Naive B cell (primary cell): Measurements from ENCODE around the gene CKM. TPM values are rescaled to one million over a fixed set of nuclear protein-coding genes. Genes with fewer than 3 reads are reported as not detected.

Experiments
- ATAC-seq, 2 donors: fragments of 150-1000 bp; cut with Tn5 transposase; 2 replicates each; pipeline ENCODE4 v1.10.0; 2021; ENCODE audit warnings: low read depth in 2 of 2, mild to moderate bottlenecking in 2 of 2, moderate library complexity in 2 of 2
- DNase-seq: peaks from one replicate; pipeline ENCODE4 v3.0.0; 2022
- H3K27ac Mint-ChIP-seq, 6 donors: one replicate each; pipeline ENCODE4 v1.8.0; 2020 to 2022; ENCODE audit warnings: mild to moderate bottlenecking in 6 of 6, mixed read lengths in 6 of 6, moderate library complexity in 5 of 6, inconsistent platforms in 2 of 6
- H3K27me3 Mint-ChIP-seq, 3 donors: one replicate each; pipeline ENCODE4 v1.8.0; 2021 to 2022; ENCODE audit warnings: mixed read lengths in 3 of 3, mild to moderate bottlenecking in 1 of 3
- H3K36me3 Mint-ChIP-seq, 2 donors: one replicate each; pipeline ENCODE4 v1.8.0; 2020 to 2022; ENCODE audit warnings: mixed read lengths in 2 of 2, inconsistent platforms in 1 of 2, mild to moderate bottlenecking in 1 of 2
- H3K4me1 Mint-ChIP-seq, 3 donors: one replicate each; pipeline ENCODE4 v1.8.0; 2020 to 2022; ENCODE audit warnings: mixed read lengths in 3 of 3, inconsistent platforms in 1 of 3, mild to moderate bottlenecking in 1 of 3, moderate library complexity in 1 of 3
- H3K4me3 Mint-ChIP-seq, 8 donors: one replicate each; pipeline ENCODE4 v1.8.0; 2020 to 2022; ENCODE audit warnings: mild to moderate bottlenecking in 8 of 8, mixed read lengths in 8 of 8, moderate library complexity in 8 of 8, inconsistent platforms in 2 of 8
- H3K9me3 Mint-ChIP-seq, 7 donors: one replicate each; pipeline ENCODE4 v1.8.0; 2020 to 2022; ENCODE audit warnings: mixed read lengths in 7 of 7, mild to moderate bottlenecking in 5 of 7, inconsistent platforms in 2 of 7, moderate library complexity in 1 of 7
- polyA plus RNA-seq, 6 donors: library from polyadenylated mRNA; unstranded; fragments of 300-500 nt; fragmentation: Illumina TruSeq; gene quantifications; one replicate each; pipeline ENCODE4 v1.2.3, GENCODE V29; 2021; ENCODE audit warnings: low read depth in 6 of 6

Gene CKM
- not detected for polyA plus RNA-seq

DNA sequence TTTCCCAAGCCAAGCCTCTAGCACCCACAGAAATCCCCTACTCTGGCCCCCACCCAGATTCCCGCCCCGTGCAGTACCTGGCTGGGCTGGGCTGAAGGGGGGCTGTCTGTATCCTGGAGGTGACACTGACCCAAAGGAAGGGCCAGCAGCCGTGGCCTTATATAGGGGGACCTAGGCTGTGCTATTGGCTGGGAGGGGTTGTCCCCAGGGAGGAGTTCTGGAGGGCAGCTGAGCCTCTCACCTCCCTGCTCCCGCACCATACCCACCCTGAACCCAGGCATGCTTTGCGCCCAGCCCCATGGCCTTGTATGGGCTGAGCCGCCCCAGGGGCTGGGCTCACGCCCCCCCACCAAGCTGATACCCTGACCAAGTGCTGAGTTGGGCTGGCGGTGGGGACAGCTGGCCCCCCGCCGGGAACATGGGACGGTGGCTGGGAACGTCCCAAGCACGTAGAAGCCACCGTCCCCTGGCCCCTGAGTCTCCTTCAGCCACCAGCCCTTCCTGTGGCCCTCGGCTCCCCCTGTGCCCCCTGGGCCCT is at the start of gene CKM:
CKM (minus strand) TSS at position 132 of the 538 bp plus-strand sequence. CDS start 3,162 bp downstream, outside the sequence.
- H3K4me3 Mint-ChIP-seq: peak within 1 kb of the TSS in 1 of 8 donors; percentile 81
- ATAC-seq: no peak
- DNase-seq: no peak
- peaks cover 4 to 8% (median 6%) of the 10 kb centered on the region in 3 donors for H3K4me1 Mint-ChIP-seq
- H3K9me3 Mint-ChIP-seq: no peaks in the 10 kb centered on the region
- peaks cover 16 to 60% (median 41%) of the 10 kb centered on the region in 3 donors for H3K27me3 Mint-ChIP-seq
- H3K27ac Mint-ChIP-seq: no peak within 1 kb of the TSS
- no peaks in the 10 kb centered on the region for H3K36me3 Mint-ChIP-seq

DNA sequence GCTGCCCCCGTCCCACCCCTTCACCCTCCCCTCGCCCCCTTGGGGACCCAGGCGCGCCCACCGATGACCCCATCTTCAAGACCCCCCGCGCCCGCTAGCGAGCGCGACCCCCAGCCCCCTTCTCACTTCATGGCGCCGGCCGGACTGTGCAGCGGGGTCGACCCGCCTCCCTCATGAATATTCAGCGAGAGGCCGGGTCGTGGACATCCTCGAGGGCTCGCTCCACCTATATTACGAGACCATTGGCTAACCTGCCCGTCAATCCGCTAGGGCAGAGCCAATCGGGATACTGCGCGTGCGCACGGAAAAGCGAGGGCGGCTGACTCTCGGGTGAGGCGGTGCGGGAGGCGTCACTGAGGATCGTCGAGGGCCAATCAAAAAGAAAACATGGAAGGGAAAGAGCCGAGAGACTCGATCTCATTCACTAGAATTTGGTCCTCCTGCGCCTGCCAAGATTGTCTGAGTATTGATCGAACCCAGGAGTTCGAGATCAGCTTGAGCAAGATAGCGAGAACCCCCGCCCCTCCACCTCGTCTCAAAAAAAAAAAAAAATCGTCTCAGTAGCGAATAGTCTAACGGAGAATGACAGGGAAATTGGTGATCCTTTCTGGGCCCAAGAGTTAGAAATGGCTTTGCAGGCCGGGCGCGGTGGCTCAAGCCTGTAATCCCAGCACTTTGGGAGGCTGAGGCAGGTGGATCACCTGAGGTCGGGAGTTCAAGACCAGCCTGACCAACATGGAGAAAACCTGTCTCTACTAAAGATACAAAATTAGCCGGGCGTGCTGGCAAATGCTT is 47.9 kb upstream of the CKM start, which contains the start of gene ERCC2:
ERCC2 (minus strand) TSS at position 164 of the 795 bp plus-strand sequence; CDS start at position 131, 33 bp downstream.
- Mint-ChIP-seq H3K4me3 (peak within 1 kb of the TSS; percentile 75 to 99 (median 96)), H3K4me1 (peaks cover 10 to 24% (median 16%) of the 10 kb centered on the region in 3 donors), H3K9me3 (peaks cover 0 to 2% (median 0%) of the 10 kb centered on the region in 7 donors), H3K27ac (peak within 1 kb of the TSS; percentile 60 to 97 (median 96)), H3K36me3 (no peaks in the 10 kb centered on the region), H3K27me3 (peaks cover 0 to 9% (median 8%) of the 10 kb centered on the region in 3 donors)
- DNase-seq: peak; percentile 100
- ATAC-seq: peak; percentile 99

DNA sequence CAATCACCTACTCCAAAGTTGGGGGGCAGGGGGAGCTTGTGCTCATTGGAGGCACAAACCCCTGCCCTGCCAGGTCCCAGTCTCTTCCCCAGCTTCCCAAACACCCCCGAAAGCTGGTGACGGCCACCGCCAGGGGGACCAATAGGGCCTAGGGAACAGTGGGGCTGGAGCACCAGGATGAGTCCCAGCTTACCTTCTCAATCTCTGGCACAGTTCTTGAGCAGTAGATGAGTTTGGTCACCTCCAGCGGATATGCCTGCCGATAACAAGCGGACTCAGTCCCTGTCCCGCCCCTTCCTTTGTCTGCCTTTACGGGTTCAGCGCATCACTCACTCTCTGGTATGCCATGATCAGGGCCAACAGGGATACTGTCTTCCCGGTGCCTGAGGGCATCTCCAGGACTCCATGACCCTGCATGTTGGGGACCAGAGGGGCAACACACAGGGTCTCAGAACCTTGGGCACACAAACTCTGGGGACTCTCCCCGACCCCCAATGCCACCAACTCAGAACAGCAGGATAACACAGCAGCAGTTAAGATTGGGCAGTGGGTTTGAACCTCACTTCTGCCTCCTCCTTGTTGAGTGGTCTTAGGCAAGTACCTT is 46.2 kb upstream of the CKM start:
- H3K27me3 Mint-ChIP-seq: no peaks in the 10 kb centered on the region
- H3K9me3 Mint-ChIP-seq: peaks cover 0 to 1% (median 0%) of the 10 kb centered on the region in 7 donors
- peaks cover 10 to 24% (median 12%) of the 10 kb centered on the region in 3 donors for H3K4me1 Mint-ChIP-seq
- H3K4me3 Mint-ChIP-seq: peak overlapping the region in 7 of 8 donors; percentile 19 to 97 (median 53)
- H3K36me3 Mint-ChIP-seq: no peaks in the 10 kb centered on the region
- ATAC-seq (no peak), DNase-seq (no peak)
- H3K27ac Mint-ChIP-seq: no peak overlapping the region

GRCh38 chr19:45368127-45368526 is 45.5 kb upstream of the CKM start:
- H3K9me3 Mint-ChIP-seq: no peaks in the 10 kb centered on the region
- H3K4me3 Mint-ChIP-seq: peak overlapping the region in 4 of 8 donors; percentile 33 to 64 (median 49)
- no peak overlapping the region for H3K27ac Mint-ChIP-seq
- ATAC-seq: no peak
- DNase-seq: no peak
- peaks cover 10 to 24% (median 12%) of the 10 kb centered on the region in 3 donors for H3K4me1 Mint-ChIP-seq
- no peaks in the 10 kb centered on the region for H3K36me3 Mint-ChIP-seq
- no peaks in the 10 kb centered on the region for H3K27me3 Mint-ChIP-seq

DNA sequence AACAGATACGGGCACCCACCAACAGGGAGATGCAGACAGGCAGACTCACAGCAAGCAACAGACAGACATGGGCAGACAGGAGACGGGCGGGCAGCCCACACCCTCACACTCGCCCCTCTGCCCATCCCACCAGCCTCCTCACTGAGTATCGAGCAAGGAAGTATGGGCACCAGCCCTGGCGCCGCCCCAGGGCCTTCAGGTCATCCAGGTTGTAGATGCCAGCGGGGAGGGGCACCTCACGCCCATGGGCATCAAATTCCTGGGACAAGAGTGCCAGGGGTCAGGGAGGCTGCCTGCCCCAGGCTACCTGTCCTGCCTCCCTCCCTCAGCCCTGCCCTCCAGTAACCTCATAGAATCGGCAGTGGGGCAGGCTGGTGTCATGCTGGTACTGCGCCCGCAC is 42.0 kb upstream of the CKM start:
- ATAC-seq: no peak
- no peak overlapping the region for H3K27ac Mint-ChIP-seq
- H3K9me3 Mint-ChIP-seq: no peaks in the 10 kb centered on the region
- H3K27me3 Mint-ChIP-seq: no peaks in the 10 kb centered on the region
- DNase-seq: no peak
- H3K4me3 Mint-ChIP-seq: no peak overlapping the region
- H3K4me1 Mint-ChIP-seq: peaks cover 7 to 14% (median 8%) of the 10 kb centered on the region in 3 donors
- no peaks in the 10 kb centered on the region for H3K36me3 Mint-ChIP-seq

GRCh38 chr19:45363861-45364459 is 41.3 kb upstream of the CKM start:
- Mint-ChIP-seq H3K27ac (no peak overlapping the region), H3K9me3 (no peaks in the 10 kb centered on the region), H3K4me1 (peaks cover 3 to 9% (median 7%) of the 10 kb centered on the region in 3 donors), H3K27me3 (no peaks in the 10 kb centered on the region), H3K4me3 (no peak overlapping the region), H3K36me3 (peaks cover 0 to 6% of the 10 kb centered on the region in 2 donors)
- no peak for DNase-seq
- no peak for ATAC-seq

DNA sequence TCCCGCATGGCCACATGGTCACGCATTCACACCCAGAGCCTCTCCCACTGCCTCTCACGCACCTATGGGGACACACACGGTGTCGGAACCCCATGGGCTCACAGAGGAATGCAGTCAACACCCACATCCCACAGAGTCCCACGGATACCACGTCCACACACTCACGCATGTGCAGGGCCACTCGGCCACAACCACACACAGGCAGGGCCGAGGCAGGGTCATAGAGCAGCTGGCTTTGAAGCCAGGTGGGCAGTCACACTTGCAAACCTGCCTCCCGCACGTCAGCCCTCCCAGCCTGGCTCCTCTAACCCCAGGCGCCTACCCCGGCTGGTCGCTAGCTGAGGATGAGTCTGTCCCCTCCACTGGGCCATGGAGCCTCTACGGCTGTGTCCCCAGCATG is 39.6 kb upstream of the CKM start:
- peaks cover 0 to 4% (median 0%) of the 10 kb centered on the region in 3 donors for H3K4me1 Mint-ChIP-seq
- no peaks in the 10 kb centered on the region for H3K9me3 Mint-ChIP-seq
- ATAC-seq (no peak), DNase-seq (no peak)
- no peaks in the 10 kb centered on the region for H3K27me3 Mint-ChIP-seq
- no peak overlapping the region for H3K27ac Mint-ChIP-seq
- peaks cover 0 to 9% of the 10 kb centered on the region in 2 donors for H3K36me3 Mint-ChIP-seq
- H3K4me3 Mint-ChIP-seq: no peak overlapping the region

- Mint-ChIP-seq H3K27me3 (no peaks in the 10 kb centered on the region), H3K36me3 (peaks cover 0 to 9% of the 10 kb centered on the region in 2 donors), H3K9me3 (no peaks in the 10 kb centered on the region), H3K4me3 (no peak overlapping the region), H3K27ac (peak overlapping the region in 1 of 6 donors; percentile 36), H3K4me1 (peaks cover 0 to 4% (median 0%) of the 10 kb centered on the region in 3 donors)
- DNase-seq (no peak), ATAC-seq (no peak)
Measured at GRCh38 chr19:45361608-45362007, 38.9 kb upstream of the CKM start.

DNA sequence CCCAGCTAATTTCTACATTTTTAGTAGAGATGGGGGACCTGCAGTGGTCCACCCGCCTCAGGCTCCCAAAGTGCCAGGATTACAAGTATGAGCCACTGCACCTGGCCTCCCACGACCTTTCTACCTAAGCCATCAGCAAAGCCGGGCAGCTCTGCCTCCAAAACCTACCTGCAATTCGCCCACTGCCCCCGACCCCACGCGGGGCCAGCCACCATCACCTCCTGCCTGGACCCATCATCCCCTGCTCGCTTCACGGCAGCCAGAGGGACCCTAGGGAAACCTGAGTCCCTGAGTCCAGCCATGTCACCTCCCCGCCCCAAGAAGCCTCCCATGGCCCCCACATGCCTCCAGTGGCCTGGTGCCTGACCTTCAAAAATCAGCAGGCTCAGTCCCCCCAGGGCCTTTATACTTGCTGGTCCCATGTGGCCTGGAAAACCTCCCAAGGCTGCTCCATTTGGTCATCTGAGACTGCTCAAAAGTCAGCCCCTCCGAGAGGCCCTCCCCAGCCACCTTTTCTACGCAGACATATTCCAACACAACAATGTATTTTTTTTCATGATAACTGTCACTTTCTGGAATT is 35.6 kb upstream of the CKM start:
- H3K36me3 Mint-ChIP-seq: peaks cover 4 to 9% of the 10 kb centered on the region in 2 donors
- no peak for DNase-seq

DNA sequence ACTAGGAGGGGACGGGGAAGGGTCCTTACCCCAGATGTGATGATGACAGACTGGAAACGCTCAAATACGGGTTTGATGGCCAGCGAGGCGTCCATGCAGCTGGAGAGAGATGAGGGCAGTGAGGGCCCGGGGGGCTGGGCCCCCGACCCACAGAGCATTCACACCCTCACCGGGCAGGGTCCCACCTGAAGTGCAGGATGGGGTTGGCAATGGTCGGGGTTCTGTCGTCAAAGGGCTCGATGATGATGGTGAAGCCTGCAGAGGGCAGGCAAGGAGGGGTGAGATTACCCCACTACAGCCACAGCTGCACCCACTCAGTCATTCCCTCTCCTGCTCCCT is 34.7 kb upstream of the CKM start:
- Mint-ChIP-seq H3K27ac (no peak overlapping the region), H3K27me3 (no peaks in the 10 kb centered on the region), H3K4me3 (peak overlapping the region in 1 of 8 donors; percentile 66), H3K4me1 (peaks cover 0 to 5% (median 4%) of the 10 kb centered on the region in 3 donors), H3K9me3 (no peaks in the 10 kb centered on the region), H3K36me3 (peaks cover 5 to 9% of the 10 kb centered on the region in 2 donors)
- no peak for DNase-seq
- ATAC-seq: no peak

More for the DNA sequence above, 35.6 kb upstream of the CKM start:
- H3K4me1 Mint-ChIP-seq: peaks cover 0 to 5% (median 4%) of the 10 kb centered on the region in 3 donors
- H3K4me3 Mint-ChIP-seq: no peak overlapping the region
- H3K27me3 Mint-ChIP-seq: no peaks in the 10 kb centered on the region
- peak overlapping the region in 1 of 6 donors; percentile 60 for H3K27ac Mint-ChIP-seq
- H3K9me3 Mint-ChIP-seq: no peaks in the 10 kb centered on the region
- ATAC-seq: no peak

GRCh38 chr19:45356760-45357444 is 34.2 kb upstream of the CKM start:
- Mint-ChIP-seq H3K4me3 (peak overlapping the region in 1 of 8 donors; percentile 66), H3K27me3 (no peaks in the 10 kb centered on the region), H3K27ac (peak overlapping the region in 1 of 6 donors; percentile 76), H3K4me1 (peaks cover 0 to 5% (median 4%) of the 10 kb centered on the region in 3 donors), H3K9me3 (no peaks in the 10 kb centered on the region), H3K36me3 (peaks cover 5 to 9% of the 10 kb centered on the region in 2 donors)
- no peak for DNase-seq
- ATAC-seq: no peak

DNA sequence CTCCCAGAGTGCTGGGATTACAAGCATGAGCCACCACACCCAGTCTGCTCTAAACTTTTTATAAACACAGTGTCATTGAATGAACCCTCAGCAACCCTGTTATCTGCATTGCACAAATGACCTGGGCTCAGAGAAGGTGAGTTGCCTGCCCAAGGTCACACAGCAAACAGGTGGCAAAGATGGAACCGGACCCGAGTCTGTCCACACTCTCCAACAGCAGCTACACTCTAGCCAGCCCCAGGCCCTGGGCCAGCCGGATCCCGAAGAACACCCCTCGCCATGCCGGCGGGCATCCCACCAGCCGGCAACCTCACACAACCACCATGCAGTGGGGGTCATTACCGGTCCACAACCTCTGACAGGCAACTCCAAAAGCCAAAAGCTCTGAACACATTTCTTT is 33.2 kb upstream of the CKM start:
- H3K4me3 Mint-ChIP-seq: peak overlapping the region in 1 of 8 donors; percentile 9
- H3K4me1 Mint-ChIP-seq: peaks cover 0 to 5% (median 0%) of the 10 kb centered on the region in 3 donors
- H3K9me3 Mint-ChIP-seq: no peaks in the 10 kb centered on the region
- no peaks in the 10 kb centered on the region for H3K27me3 Mint-ChIP-seq
- ATAC-seq (no peak), DNase-seq (no peak)
- H3K36me3 Mint-ChIP-seq: peaks cover 5 to 9% of the 10 kb centered on the region in 2 donors
- H3K27ac Mint-ChIP-seq: peak overlapping the region in 2 of 6 donors; percentile 37 to 59
